GM20000 (cell line): Measurements from ENCODE around the gene PTRH1.

Source experiments
- DNase-seq: peaks from one replicate; pipeline ENCODE4 v3.0.0; 2012; ENCODE audit warnings: low spot score
- CTCF ChIP-seq: IDR thresholded peaks from 2 replicates; pipeline ENCODE4 v1.5.1; 2012; ENCODE audit warnings: mild to moderate bottlenecking, control low read depth; ENCODE audit errors: extremely low read depth, missing control alignments

PTRH1 gene

GRCh38 chr9:127738666-127739065 is 23.2 kb upstream of the PTRH1 start:
- TF ChIP-seq CTCF = no peak
- no peak for DNase-seq

GRCh38 chr9:127735530-127736185 is 20.2 kb upstream of the PTRH1 start:
- no peak for TF ChIP-seq CTCF
- no peak for DNase-seq

- peak; percentile 100 for DNase-seq
- TF ChIP-seq CTCF = peak; percentile 96
Measured at GRCh38 chr9:127734747-127735529, 19.5 kb upstream of the PTRH1 start, which contains the start of gene TOR2A. TOR2A (minus strand) TSS chr9:127735294; CDS start chr9:127735270, 24 bp downstream.

DNA sequence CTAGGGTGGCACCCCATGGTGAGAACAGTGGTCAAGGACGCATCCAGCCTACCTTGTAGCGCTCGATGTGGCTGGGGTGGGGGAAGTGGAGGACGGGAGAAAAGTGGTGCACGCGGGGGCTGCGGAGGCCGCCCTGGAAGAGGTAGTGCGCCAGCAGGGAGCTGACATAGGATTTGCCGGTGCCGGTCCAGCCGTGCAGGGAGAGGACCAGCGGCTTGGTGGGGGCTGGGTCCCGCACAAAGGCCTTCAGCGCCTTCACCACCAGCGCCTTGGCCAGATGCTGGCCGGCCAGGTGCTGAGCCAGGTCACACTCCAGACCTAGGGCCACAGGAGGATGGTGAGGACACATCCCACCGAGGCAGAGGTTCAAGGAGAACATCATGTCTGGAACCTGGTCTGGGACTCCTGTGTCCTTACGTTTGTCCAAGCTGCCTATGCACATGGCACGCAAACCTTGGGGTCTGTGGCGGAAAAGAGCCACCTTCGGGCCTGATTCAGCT is 18.8 kb upstream of the PTRH1 start:
- no peak for DNase-seq
- no peak for TF ChIP-seq CTCF

DNA sequence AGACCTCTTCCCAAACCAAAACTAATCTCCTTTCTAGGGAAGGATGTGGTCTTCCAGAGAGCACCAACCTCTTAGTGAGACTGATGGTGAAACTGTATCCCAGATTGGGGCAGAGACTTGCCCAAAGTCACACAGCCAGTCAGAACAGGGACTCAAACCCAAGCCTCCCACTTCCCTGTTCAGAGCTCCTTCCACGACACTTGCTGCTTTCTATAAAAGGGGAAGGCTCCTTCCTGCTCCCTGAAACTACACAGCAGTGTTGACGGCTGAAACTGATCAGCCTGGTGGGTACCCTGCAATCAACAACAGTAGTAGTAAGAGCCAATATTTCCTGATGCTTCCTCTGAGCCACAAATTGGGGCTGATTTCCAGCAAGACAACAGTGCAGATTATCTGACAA is 18.2 kb upstream of the PTRH1 start:
- DNase-seq = no peak
- no peak for TF ChIP-seq CTCF

DNA sequence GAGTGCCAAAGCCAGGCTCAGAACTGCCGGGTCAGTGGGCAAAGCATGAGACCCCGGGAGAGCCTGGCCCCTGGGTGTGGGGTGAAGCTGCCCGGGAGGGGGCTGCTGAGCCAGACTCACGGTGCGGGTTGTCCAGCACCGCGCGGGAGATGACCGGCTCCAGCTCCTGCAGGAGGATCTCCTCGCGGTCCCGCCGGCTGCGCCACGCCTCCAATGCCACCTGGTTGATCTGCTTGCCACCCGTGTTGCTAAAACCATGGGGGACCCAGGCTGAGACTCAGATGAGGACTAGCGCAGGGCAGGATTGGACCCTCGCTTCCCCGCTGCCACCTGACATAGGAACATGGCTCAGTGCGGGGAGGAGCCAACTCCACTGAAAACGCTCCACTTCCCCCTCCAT is 17.0 kb upstream of the PTRH1 start:
- TF ChIP-seq CTCF = no peak
- no peak for DNase-seq

- no peak for DNase-seq
- TF ChIP-seq CTCF = no peak
Measured at GRCh38 chr9:127731938-127732337, 16.5 kb upstream of the PTRH1 start.
